HG02798 (cell line): ENCODE measurements around the gene RORB.
A peak's percentile ranks its signal among the peaks of the same experiment; 100 is the strongest.
"Not testable (repeated sequence)": the region's sequence is repeated elsewhere in the genome, so short reads cannot be mapped to it uniquely, and the experiment has no call there.

ENCODE experiments used
- ATAC-seq: cut with Tn5 transposase; IDR thresholded peaks from one replicate; pipeline ENCODE4 v1.9.1; 2021; ENCODE audit warnings: mild to moderate bottlenecking; ENCODE audit not compliant: unreplicated experiment, poor library complexity

Gene RORB

GRCh38 chr9:74511333-74511732, 14.2 kb downstream of the RORB start:
- no peak for ATAC-seq

DNA sequence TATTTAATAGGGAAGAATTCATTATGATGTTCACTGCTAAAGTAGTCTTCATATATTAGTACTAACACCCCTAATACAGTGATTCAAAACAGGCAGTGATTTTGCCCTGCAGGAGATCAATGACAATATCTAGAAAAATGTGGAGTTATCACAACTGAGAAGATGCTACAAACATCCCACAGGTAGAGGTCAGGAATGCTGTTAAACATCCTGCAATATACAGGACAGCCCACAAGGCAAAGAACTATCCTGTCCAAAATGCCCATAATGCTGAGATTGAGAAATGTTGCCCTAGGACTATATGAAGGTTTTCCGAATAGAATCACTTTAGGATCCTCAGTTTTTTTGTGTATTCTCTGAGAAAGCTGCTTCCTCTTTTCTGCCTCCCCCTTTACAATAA, 15.3 kb downstream of the RORB start:
- ATAC-seq, result no peak

GRCh38 chr9:74513221-74513620, 16.1 kb downstream of the RORB start:
- no peak for ATAC-seq

- ATAC-seq, result no peak
Measured at GRCh38 chr9:74517188-74517587, 20.1 kb downstream of the RORB start.

DNA sequence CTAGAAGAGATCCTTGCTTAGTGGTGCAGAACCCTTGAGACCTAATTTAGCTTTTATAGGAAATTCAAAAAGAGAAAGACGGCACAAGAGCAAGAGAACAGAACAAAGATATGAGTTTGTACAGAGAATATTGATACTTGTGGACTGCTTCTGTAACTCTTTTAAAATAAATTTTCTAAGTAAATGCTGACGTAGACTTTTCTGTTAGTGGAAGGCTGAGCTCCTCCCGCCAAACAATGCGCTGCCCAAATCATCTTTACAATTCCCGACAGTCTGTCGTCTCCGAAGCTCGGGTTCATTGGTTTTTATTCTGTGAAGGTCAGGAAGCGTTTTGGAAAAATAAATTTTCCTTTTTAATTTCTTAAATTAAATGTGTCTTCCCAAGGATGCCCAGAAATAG, 22.3 kb downstream of the RORB start:
- no peak for ATAC-seq

GRCh38 chr9:74521009-74521408, 23.9 kb downstream of the RORB start:
- ATAC-seq, result no peak

DNA sequence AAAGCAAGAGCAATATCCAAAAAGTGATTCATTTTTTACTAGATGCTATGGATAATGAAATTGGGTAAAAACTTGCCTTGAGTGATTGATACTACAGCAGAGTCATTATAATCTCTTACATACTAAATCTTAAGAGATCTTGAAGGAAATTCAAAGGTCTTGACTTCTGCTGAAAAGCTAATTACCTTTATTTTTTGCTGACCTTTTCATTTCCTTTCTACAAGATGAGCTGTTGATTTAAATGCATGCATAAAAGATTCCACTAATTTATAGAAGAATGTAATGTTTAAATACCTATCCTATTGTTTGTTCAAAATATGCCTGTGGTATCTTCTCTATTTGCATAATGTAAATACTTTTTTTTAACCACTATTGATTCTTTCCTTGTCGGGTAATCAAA, 27.2 kb downstream of the RORB start:
- ATAC-seq, result no peak

GRCh38 chr9:74526215-74526614, 29.1 kb downstream of the RORB start:
- no peak for ATAC-seq

DNA sequence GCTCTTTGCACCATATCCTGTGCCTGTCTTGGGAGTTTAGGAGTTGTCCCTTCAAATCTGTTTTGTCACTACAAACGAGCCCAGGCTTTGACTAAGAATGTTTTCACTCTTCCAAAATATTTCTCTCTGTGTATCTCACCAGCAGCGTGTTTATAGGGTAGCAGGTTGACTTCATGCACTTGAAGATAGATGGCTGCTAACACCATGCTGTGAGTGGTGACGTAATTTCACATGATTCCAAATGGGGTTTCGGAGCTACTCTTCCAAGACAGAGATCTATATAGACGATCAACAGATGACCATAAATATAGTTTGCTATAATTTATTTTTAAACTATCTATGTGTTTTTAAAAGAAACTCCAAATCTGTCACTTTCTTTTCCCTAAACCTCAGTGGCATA, 30.6 kb downstream of the RORB start:
- ATAC-seq, result no peak

DNA sequence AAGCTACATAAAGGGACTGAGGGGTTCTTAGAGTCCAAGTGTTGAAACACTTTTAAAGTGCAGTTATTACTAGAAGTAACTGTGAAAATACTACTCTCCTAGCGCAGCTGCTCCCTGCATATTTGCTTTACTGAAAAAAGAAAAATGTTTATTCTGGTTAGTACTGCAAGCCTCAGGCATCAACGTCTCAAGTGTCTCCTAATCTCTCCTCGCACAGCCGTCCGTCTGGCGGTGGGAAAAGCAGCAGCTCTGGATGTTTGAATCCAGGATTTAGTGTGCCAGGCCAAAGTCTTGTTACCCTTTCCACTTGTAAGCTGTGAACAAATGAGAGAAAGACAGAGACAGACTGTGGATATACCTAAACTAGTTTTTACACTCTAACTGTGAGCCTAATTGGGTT, 31.1 kb downstream of the RORB start:
- ATAC-seq, result no peak

DNA sequence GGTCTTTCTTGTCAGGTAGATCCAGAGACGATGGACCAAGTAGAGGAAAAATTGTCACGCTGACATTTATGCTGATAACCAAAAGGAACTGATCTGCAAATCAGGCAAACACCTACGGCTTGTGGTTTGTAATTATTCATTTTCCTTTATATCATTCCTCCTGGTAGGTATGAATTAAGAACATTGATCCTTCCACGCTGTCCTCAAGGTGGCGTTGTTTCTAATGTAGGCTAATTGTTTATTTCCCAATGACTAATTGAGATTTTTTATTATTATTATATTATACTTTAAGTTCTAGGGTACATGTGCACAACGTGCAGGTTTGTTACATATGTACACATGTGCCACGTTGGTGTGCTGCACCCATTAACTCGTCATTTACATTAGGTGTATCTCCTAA, 33.3 kb downstream of the RORB start:
- ATAC-seq, result not testable (repeated sequence)

DNA sequence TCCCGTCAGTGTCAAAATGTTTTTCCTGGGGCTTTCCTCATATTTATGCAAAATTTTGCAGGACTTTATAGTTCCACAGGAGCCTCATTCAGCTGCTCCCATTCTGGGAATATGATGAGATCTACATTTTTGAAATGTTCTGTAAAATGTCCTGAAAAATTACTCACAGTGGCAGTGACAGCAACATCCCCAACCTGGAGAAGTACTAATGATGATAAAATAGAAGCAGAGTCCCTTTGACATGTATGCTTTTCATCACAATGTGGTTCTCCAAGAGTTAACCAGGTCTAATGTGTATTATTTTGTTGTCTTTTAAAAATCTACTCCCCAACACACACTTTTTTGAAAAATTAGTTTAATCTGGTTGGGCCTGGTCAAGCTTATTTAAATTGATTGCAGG, 36.1 kb downstream of the RORB start:
- no peak for ATAC-seq

DNA sequence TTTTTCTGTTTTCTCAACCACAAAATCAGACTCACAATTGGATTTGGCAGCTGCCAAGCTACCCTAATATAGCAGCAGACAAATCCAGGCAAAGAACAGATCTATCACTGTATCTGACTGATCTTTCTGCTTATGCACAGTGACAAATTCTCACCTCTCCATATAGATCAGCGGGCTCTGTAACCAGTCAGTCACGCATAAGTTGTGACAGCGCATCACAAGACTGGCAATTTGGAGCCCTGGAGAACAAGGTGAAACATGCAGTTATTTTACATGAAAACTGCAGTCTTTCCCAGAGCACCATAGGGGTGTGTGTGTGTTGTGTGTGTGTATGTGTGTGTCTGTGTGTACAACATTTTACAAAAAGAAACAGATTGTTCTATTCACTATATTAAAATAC, 37.7 kb downstream of the RORB start:
- no peak for ATAC-seq

- ATAC-seq, result no peak
Measured at GRCh38 chr9:74543145-74543544, 46.0 kb downstream of the RORB start.

- ATAC-seq, result no peak
Measured at GRCh38 chr9:74551266-74551665, 54.1 kb downstream of the RORB start.

DNA sequence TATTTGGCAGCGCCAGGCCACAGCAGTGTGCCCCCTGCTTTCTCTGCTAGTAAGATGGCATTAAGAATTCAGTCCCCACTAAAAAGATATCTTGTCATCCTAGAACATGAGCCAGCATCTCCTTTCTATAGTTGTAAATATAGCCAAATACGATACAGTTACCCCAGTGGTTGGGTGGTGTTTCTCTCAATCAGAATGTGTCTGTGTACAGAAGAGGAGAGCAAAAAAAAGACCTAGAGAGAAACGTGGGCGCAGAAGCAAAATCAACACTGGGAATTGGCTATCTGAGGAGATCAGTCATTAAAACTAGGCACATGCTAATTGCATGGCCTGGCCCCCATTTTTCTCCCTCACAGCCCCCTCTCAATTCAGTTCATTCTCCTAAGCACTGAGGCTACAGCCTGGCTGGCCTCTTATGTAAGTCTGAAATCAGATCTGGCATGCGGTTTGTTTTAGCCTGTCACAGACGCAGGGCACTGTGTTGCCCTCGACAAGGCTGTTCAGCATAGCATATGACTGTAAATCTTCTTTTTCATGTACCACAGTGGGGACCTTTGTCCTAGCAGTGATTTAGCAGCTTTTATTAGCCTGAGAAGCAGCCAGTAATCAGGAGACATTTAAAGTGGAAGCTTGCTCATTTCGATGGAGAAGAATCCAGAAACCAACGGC, 57.8 kb downstream of the RORB start:
- no peak for ATAC-seq

DNA sequence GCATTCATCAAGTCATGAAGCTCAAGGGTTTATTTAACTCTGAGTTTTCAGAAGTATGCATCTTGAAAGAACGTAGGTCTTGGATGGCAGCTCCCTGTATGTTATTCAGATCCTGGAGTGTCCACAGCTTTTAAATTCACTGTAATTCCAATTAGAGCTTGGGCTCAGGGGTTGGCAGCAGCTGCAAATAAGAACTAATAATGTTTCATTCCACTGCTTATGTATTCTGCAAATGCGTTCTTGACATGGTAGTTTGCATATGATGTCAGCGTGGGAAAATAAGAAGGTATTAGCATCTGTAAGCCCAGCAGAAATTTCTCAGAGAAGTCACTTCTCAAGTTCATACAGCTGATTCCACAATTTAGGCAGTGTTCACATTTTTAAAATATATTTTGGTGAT, 58.4 kb downstream of the RORB start:
- ATAC-seq, result no peak

GRCh38 chr9:74556685-74557084, 59.5 kb downstream of the RORB start:
- peak; percentile 74 for ATAC-seq

- peak; percentile 27 for ATAC-seq
Measured at GRCh38 chr9:74557571-74557970, 60.4 kb downstream of the RORB start.

DNA sequence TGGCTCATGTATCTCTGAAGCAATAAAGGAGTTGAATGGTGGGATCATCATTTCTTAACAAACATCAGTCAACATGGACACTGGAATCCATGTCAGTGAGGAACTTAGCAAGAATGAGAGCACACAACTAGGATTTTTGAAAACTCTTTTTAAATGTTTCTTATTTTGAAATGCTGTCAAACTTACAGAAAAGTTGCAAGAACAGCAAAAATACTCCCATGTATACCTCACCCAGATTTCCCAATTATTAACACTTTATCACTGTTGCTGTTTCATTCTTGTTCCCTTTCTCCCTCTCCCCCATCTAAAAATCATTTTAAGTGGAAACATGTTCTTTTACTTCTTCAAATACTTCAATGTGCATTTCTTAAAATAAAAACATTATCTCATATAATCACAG, 65.5 kb downstream of the RORB start:
- no peak for ATAC-seq

DNA sequence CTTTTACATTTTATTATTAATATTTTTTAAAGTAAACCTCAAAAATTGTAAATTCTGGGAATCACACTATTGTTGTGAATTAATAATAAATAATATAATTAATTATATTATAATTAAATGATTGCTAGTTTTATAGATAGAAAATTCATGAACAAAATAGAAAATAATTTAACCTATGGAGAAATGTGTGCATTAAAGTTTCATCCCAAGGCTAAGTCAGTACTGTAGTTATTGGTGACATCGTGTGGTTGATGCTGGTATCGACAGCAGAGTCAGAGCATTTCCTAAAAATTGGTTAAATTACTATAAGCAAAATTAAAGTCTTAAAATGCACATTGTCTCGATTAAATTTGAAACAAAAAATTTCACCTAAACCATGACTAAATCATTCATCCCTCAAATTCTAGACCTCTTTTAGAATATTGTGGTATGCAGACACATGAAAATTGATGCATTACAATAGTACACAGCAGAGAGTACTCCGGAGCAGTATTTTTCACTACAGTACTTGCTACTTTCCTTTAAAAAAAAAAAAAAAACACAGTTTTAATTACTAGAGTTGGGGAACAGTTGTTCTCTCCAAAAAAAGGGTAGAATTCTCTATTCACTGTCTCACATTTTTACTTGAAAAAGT, 73.9 kb downstream of the RORB start:
- peak; percentile 72 for ATAC-seq

- peak; percentile 77 for ATAC-seq
Measured at GRCh38 chr9:74573640-74574191, 76.6 kb downstream of the RORB start.
